HL-60 (cell line): ENCODE measurements around the gene CACNG3.

Experiments used
- POLR2AphosphoS5 ChIP-seq: IDR thresholded peaks from 2 replicates; pipeline ENCODE4 v1.6.1; 2012; ENCODE audit warnings: low read depth
- SPI1 ChIP-seq: IDR thresholded peaks from 2 replicates; pipeline ENCODE4 v1.6.1; 2012; ENCODE audit warnings: low read depth, mild to moderate bottlenecking, borderline replicate concordance
- TF ChIP-seq, protein P1 (sequence below): IDR thresholded peaks from one replicate; pipeline ENCODE4 v1.5.1; 2011; ENCODE audit warnings: low read length, control low read depth, inconsistent platforms; ENCODE audit not compliant: insufficient read depth
- TF ChIP-seq, protein P2 (sequence below): IDR thresholded peaks from 2 replicates; pipeline ENCODE4 v1.6.1; 2012; ENCODE audit warnings: low read depth; ENCODE audit not compliant: insufficient replicate concordance

DNA sequence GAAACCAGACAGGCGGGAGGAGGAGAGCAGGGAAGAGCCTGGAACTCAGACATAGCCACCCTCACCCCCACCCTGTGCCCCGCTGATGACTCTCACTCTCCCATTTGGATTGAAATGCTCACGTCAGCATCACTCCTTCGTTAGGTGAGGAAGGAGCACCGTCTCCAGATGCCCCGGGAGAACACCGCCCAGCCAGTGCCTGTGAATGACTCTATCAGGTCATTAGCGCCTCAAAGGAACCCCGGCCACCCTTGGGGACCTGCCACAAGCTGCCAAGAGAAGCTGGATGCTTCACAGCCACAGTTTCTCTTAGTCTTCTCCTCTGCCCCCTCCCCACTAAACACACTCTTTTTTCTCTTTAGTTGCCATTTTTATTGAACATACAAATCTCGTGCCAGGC, 66.0 kb downstream of the CACNG3 start:
- TF ChIP-seq, protein P1, sequence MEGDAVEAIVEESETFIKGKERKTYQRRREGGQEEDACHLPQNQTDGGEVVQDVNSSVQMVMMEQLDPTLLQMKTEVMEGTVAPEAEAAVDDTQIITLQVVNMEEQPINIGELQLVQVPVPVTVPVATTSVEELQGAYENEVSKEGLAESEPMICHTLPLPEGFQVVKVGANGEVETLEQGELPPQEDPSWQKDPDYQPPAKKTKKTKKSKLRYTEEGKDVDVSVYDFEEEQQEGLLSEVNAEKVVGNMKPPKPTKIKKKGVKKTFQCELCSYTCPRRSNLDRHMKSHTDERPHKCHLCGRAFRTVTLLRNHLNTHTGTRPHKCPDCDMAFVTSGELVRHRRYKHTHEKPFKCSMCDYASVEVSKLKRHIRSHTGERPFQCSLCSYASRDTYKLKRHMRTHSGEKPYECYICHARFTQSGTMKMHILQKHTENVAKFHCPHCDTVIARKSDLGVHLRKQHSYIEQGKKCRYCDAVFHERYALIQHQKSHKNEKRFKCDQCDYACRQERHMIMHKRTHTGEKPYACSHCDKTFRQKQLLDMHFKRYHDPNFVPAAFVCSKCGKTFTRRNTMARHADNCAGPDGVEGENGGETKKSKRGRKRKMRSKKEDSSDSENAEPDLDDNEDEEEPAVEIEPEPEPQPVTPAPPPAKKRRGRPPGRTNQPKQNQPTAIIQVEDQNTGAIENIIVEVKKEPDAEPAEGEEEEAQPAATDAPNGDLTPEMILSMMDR, result no peak
- TF ChIP-seq, protein P2, sequence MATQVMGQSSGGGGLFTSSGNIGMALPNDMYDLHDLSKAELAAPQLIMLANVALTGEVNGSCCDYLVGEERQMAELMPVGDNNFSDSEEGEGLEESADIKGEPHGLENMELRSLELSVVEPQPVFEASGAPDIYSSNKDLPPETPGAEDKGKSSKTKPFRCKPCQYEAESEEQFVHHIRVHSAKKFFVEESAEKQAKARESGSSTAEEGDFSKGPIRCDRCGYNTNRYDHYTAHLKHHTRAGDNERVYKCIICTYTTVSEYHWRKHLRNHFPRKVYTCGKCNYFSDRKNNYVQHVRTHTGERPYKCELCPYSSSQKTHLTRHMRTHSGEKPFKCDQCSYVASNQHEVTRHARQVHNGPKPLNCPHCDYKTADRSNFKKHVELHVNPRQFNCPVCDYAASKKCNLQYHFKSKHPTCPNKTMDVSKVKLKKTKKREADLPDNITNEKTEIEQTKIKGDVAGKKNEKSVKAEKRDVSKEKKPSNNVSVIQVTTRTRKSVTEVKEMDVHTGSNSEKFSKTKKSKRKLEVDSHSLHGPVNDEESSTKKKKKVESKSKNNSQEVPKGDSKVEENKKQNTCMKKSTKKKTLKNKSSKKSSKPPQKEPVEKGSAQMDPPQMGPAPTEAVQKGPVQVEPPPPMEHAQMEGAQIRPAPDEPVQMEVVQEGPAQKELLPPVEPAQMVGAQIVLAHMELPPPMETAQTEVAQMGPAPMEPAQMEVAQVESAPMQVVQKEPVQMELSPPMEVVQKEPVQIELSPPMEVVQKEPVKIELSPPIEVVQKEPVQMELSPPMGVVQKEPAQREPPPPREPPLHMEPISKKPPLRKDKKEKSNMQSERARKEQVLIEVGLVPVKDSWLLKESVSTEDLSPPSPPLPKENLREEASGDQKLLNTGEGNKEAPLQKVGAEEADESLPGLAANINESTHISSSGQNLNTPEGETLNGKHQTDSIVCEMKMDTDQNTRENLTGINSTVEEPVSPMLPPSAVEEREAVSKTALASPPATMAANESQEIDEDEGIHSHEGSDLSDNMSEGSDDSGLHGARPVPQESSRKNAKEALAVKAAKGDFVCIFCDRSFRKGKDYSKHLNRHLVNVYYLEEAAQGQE, result no peak
- no peak for TF ChIP-seq SPI1
- no peak for TF ChIP-seq POLR2AphosphoS5
